H9 (cell line): ENCODE results near the gene GET3. TPM values are rescaled to one million over a fixed set of nuclear protein-coding genes. Genes with fewer than 3 reads are reported as not detected.

Experiments
- DNase-seq: peaks from one replicate; pipeline ENCODE4 v3.0.0-alpha.2; 2017
- H2AFZ ChIP-seq: one replicate; pipeline ENCODE4 v1.6.1; 2013; ENCODE audit warnings: mild to moderate bottlenecking, low read length, control low read depth, moderate library complexity
- H2AK5ac ChIP-seq: 2 replicates; pipeline ENCODE4 v1.6.1; 2013; ENCODE audit warnings: low read length, control low read depth, mixed read lengths; ENCODE audit not compliant: insufficient read length
- H2BK120ac ChIP-seq: one replicate; pipeline ENCODE4 v1.6.1; 2013; ENCODE audit warnings: low read depth, mild to moderate bottlenecking, low read length, control low read depth, inconsistent platforms; ENCODE audit not compliant: poor library complexity, severe bottlenecking
- H2BK12ac ChIP-seq: 2 replicates; pipeline ENCODE4 v1.6.1; 2013; ENCODE audit warnings: low read length, control low read depth, mixed read lengths, low read depth; ENCODE audit not compliant: insufficient read length
- H2BK15ac ChIP-seq: 2 replicates; pipeline ENCODE4 v1.6.1; 2013; ENCODE audit warnings: low read depth, low read length, control low read depth
- H2BK20ac ChIP-seq: one replicate; pipeline ENCODE4 v1.6.1; 2013; ENCODE audit warnings: low read depth, mild to moderate bottlenecking, low read length, control low read depth, inconsistent platforms; ENCODE audit not compliant: poor library complexity, severe bottlenecking
- H2BK5ac ChIP-seq: 2 replicates; pipeline ENCODE4 v1.6.1; 2013; ENCODE audit warnings: low read length, control low read depth, mixed read lengths; ENCODE audit not compliant: insufficient read length
- H3K14ac ChIP-seq: 2 replicates; pipeline ENCODE4 v1.6.1; 2013; ENCODE audit warnings: low read length, control low read depth; ENCODE audit not compliant: insufficient read depth
- H3K18ac ChIP-seq: 2 replicates; pipeline ENCODE4 v1.6.1; 2013; ENCODE audit warnings: low read depth, mild to moderate bottlenecking, mixed read lengths, low read length, control low read depth; ENCODE audit not compliant: insufficient read length
- H3K23ac ChIP-seq: 2 replicates; pipeline ENCODE4 v1.6.1; 2013; ENCODE audit warnings: low read length, control low read depth, mixed read lengths, low read depth; ENCODE audit not compliant: insufficient read length
- H3K23me2 ChIP-seq: 2 replicates; pipeline ENCODE4 v1.6.1; 2013; ENCODE audit warnings: low read depth, mild to moderate bottlenecking, mixed read lengths, low read length, control low read depth; ENCODE audit not compliant: insufficient read length, poor library complexity, severe bottlenecking
- H3K27ac ChIP-seq: 2 replicates; pipeline ENCODE4 v1.5.1; 2013; ENCODE audit warnings: low read length, control low read depth, mixed read lengths, low read depth; ENCODE audit not compliant: insufficient read length
- H3K27me3 ChIP-seq: 2 replicates; pipeline ENCODE4 v1.6.1; 2013; ENCODE audit warnings: low read length, control low read depth, inconsistent platforms; ENCODE audit not compliant: insufficient read depth
- H3K4ac ChIP-seq: 2 replicates; pipeline ENCODE4 v1.6.1; 2013; ENCODE audit warnings: low read depth, mild to moderate bottlenecking, control low read depth, inconsistent platforms, low read length, moderate library complexity
- H3K4me1 ChIP-seq: 2 replicates; pipeline ENCODE4 v1.6.1; 2013; ENCODE audit warnings: low read length, control low read depth, inconsistent platforms; ENCODE audit not compliant: insufficient read depth
- H3K4me2 ChIP-seq: 2 replicates; pipeline ENCODE4 v1.6.1; 2013; ENCODE audit warnings: low read length, control low read depth, mixed read lengths; ENCODE audit not compliant: insufficient read length, insufficient read depth
- H3K56ac ChIP-seq: 2 replicates; pipeline ENCODE4 v1.6.1; 2013; ENCODE audit warnings: low read depth, mild to moderate bottlenecking, mixed read lengths, low read length, control low read depth; ENCODE audit not compliant: insufficient read length
- H3K79me1 ChIP-seq: 2 replicates; pipeline ENCODE4 v1.6.1; 2013; ENCODE audit warnings: low read depth, mild to moderate bottlenecking, moderate library complexity, low read length, control low read depth, inconsistent platforms; ENCODE audit not compliant: insufficient read depth, poor library complexity, severe bottlenecking
- H3K79me2 ChIP-seq: 2 replicates; pipeline ENCODE4 v1.6.1; 2013; ENCODE audit warnings: low read length, control low read depth, inconsistent platforms; ENCODE audit not compliant: insufficient read depth
- H3K9ac ChIP-seq: 2 replicates; pipeline ENCODE4 v1.6.1; 2013; ENCODE audit warnings: low read length, control low read depth, mixed read lengths; ENCODE audit not compliant: insufficient read length; ENCODE audit errors: extremely low read depth
- H3K9me3 ChIP-seq: one replicate; pipeline ENCODE4 v1.6.1; 2013; ENCODE audit warnings: low read depth, low read length, inconsistent platforms; ENCODE audit not compliant: control insufficient read depth
- H3T11ph ChIP-seq: one replicate; pipeline ENCODE4 v1.6.1; 2013; ENCODE audit warnings: mild to moderate bottlenecking, low read length, control low read depth, inconsistent platforms
- H4K20me1 ChIP-seq: one replicate; pipeline ENCODE4 v1.6.1; 2013; ENCODE audit not compliant: control insufficient read depth, insufficient read length, insufficient read depth
- H4K5ac ChIP-seq: 2 replicates; pipeline ENCODE4 v1.6.1; 2013; ENCODE audit warnings: low read depth, mild to moderate bottlenecking, mixed read lengths, low read length, control low read depth; ENCODE audit not compliant: insufficient read length
- H4K8ac ChIP-seq: replicated peaks from 2 replicates; pipeline ENCODE4 v1.6.1; 2013; ENCODE audit warnings: low read length, control low read depth, mixed read lengths, low read depth; ENCODE audit not compliant: insufficient read length
- H4K91ac ChIP-seq: 2 replicates; pipeline ENCODE4 v1.6.1; 2013; ENCODE audit warnings: low read depth, mild to moderate bottlenecking, moderate library complexity, mixed read lengths, low read length, control low read depth; ENCODE audit not compliant: insufficient read length
- H3K27ac Mint-ChIP-seq, 3 experiments: 2 replicates in 2 of 3; 3 replicates in 1 of 3; pipeline ENCODE4 v1.8.0; 2020 to 2021; ENCODE audit warnings: mixed read lengths in 3 of 3, mild to moderate bottlenecking in 1 of 3, moderate library complexity in 1 of 3
- H3K27me3 Mint-ChIP-seq: 2 replicates; pipeline ENCODE4 v1.8.0; 2021; ENCODE audit warnings: low read depth, mild to moderate bottlenecking, moderate library complexity, mixed read lengths
- H3K36me3 Mint-ChIP-seq, 3 experiments: 2 replicates in 2 of 3; 3 replicates in 1 of 3; pipeline ENCODE4 v1.8.0; 2020 to 2021; ENCODE audit warnings: low read depth in 3 of 3, mixed read lengths in 3 of 3; ENCODE audit not compliant: insufficient read depth in 1 of 3
- H3K4me1 Mint-ChIP-seq, 2 experiments: 2 replicates each; pipeline ENCODE4 v1.8.0; 2020; ENCODE audit warnings: mixed read lengths in 2 of 2
- H3K4me3 Mint-ChIP-seq, 2 experiments: 2 replicates in 1 of 2; 3 replicates in 1 of 2; pipeline ENCODE4 v1.8.0; 2020 to 2021; ENCODE audit warnings: mild to moderate bottlenecking in 2 of 2, mixed read lengths in 2 of 2, moderate library complexity in 1 of 2
- H3K9me3 Mint-ChIP-seq, 2 experiments: 2 replicates in 1 of 2; 3 replicates in 1 of 2; pipeline ENCODE4 v1.8.0; 2020; ENCODE audit warnings: mild to moderate bottlenecking in 2 of 2, mixed read lengths in 2 of 2, moderate library complexity in 1 of 2
- CTCF ChIP-seq: fragments of 200-600 bp; sonication (generic); conservative IDR thresholded peaks from 3 replicates; pipeline ENCODE4 v1.8.0; 2021; ENCODE audit warnings: antibody characterized with exemption, mild to moderate bottlenecking
- WGBS: extraction: QIAGEN DNeasy Blood & Tissue Kit; methylation state at CpG from one replicate; pipeline ENCODE4 v1.1.7; 2013; ENCODE audit warnings: missing lambda C conversion rate, low lambda C conversion rate, mixed read lengths; ENCODE audit not compliant: insufficient read length; ENCODE audit errors: extremely low coverage; 5-methylcytosine and 5-hydroxymethylcytosine counted together
- total RNA-seq: library from RNA; stranded (reverse); gene quantifications from 2 replicates; pipeline ENCODE4 v1.2.1, GENCODE V29; 2021

GET3 gene
- total RNA-seq, 1 experiment from 2014 or later = 81.6 TPM

GRCh38 chr19:12767150-12767549, 29.9 kb downstream of the GET3 start:
- Histone ChIP-seq H3K23me2 (no peaks in the 10 kb centered on the region), H3K4me1 (no peaks in the 10 kb centered on the region; the same call in 1 of the 2 replicates), H2BK120ac (no peak overlapping the region), H3K56ac (no peak overlapping the region), H3K23ac (no peak overlapping the region), H4K8ac (no peak overlapping the region), H2BK12ac (no peak overlapping the region), H2BK5ac (no peak overlapping the region), H3K9me3 (no peaks in the 10 kb centered on the region), H2BK20ac (no peak overlapping the region), H3K4ac (no peak overlapping the region), H3K4me2 (no peak overlapping the region), H3K79me1 (no peaks in the 10 kb centered on the region), H3K14ac (no peak overlapping the region), H3K18ac (no peak overlapping the region), H3T11ph (no peak overlapping the region), H3K9ac (no peak overlapping the region), H3K27ac (no peak overlapping the region), H3K79me2 (no peaks in the 10 kb centered on the region), H2AK5ac (no peak overlapping the region), H4K20me1 (no peaks in the 10 kb centered on the region), H2AFZ (no peak overlapping the region), H2BK15ac (no peak overlapping the region), H3K27me3 (no peaks in the 10 kb centered on the region), H4K91ac (no peak overlapping the region), H4K5ac (no peak overlapping the region)
- WGBS = no CpG with 5 or more reads among the region's 11 CpGs
- peaks cover 12 to 21% of the 10 kb centered on the region in 2 experiments for H3K4me1 Mint-ChIP-seq
- no peaks in the 10 kb centered on the region for H3K27me3 Mint-ChIP-seq
- TF ChIP-seq CTCF = no peak
- no peak for DNase-seq
- H3K4me3 Mint-ChIP-seq = no peak overlapping the region; a peak in 1 of 5 replicates
- H3K27ac Mint-ChIP-seq = no peak overlapping the region; a peak in 1 of 7 replicates
- H3K9me3 Mint-ChIP-seq = no peaks in the 10 kb centered on the region
- H3K36me3 Mint-ChIP-seq = peaks cover 34 to 60% (median 54%) of the 10 kb centered on the region in 3 experiments
